ENCODE measurements around the gene CRBN.

CRBN gene

GRCh38 chr3:3160826-3161225, 18.7 kb downstream of the CRBN start:
- H3K9me3 ChIP-seq (ENCODE audit: low read depth, low read length) = no peaks in the 10 kb centered on the region
- DNase-seq (ENCODE audit: low read depth, low spot score) = no peak
- H3K9ac ChIP-seq (ENCODE audit: insufficient read length) = no peak overlapping the region
- H3K27ac ChIP-seq = no peak overlapping the region
- TF ChIP-seq FOXP2 (optimal IDR thresholded peaks at IDR 0.05; ENCODE audit: control extremely low read depth, extremely low read length, insufficient read depth) (no peak), POLR2AphosphoS5 (IDR thresholded peaks at IDR 0.05; ENCODE audit: borderline replicate concordance, low read depth, low read length) (no peak), EZH2 (IDR thresholded peaks at IDR 0.05) (no peak)
- no peak overlapping the region for H3K4me3 ChIP-seq
- H3K36me3 ChIP-seq (ENCODE audit: insufficient read depth, low read length) = peaks cover 24% of the 10 kb centered on the region

DNA sequence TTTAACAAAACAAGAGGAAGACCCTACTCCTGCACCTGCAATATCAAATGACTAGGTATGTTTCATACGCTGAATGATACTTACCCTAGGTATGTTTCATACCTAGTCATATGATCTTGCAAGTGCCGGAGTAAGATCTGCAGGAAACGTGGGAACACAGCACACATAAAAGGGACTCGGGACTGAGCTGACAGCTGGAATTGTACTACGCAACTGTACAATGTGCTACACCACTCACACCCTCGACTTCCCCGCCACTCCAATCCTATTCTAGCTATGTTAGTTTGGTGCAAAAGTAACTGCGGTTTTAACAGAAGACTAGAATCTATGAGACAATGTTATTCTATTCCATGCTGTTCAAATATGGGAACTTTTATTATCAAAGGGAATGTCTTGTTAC, 22.0 kb downstream of the CRBN start:
- no peak for TF ChIP-seq EZH2 (IDR thresholded peaks at IDR 0.05)
- TF ChIP-seq POLR2AphosphoS5 (IDR thresholded peaks at IDR 0.05; ENCODE audit: borderline replicate concordance, low read depth, low read length) = no peak
- no peak for TF ChIP-seq FOXP2 (optimal IDR thresholded peaks at IDR 0.05; ENCODE audit: control extremely low read depth, extremely low read length, insufficient read depth)
- H3K36me3 ChIP-seq (ENCODE audit: insufficient read depth, low read length) = peaks cover 22% of the 10 kb centered on the region
- no peak overlapping the region for H3K4me3 ChIP-seq
- DNase-seq (ENCODE audit: low read depth, low spot score) = no peak
- no peak overlapping the region for H3K9ac ChIP-seq (ENCODE audit: insufficient read length)
- no peak overlapping the region for H3K27ac ChIP-seq
- H3K9me3 ChIP-seq (ENCODE audit: low read depth, low read length) = no peaks in the 10 kb centered on the region

GRCh38 chr3:3154879-3155610, 24.4 kb downstream of the CRBN start:
- DNase-seq (ENCODE audit: low read depth, low spot score) = no peak
- Histone ChIP-seq H3K9me3 (ENCODE audit: low read depth, low read length) (no peaks in the 10 kb centered on the region), H3K9ac (ENCODE audit: insufficient read length) (no peak overlapping the region), H3K36me3 (ENCODE audit: insufficient read depth, low read length) (peaks cover 32% of the 10 kb centered on the region), H3K4me3 (no peak overlapping the region), H3K27ac (no peak overlapping the region)
- TF ChIP-seq EZH2 (IDR thresholded peaks at IDR 0.05) (no peak), POLR2AphosphoS5 (IDR thresholded peaks at IDR 0.05; ENCODE audit: borderline replicate concordance, low read depth, low read length) (no peak), FOXP2 (optimal IDR thresholded peaks at IDR 0.05; ENCODE audit: control extremely low read depth, extremely low read length, insufficient read depth) (no peak)

GRCh38 chr3:3151513-3151912, 28.0 kb downstream of the CRBN start:
- Histone ChIP-seq H3K9me3 (ENCODE audit: low read depth, low read length) (no peaks in the 10 kb centered on the region), H3K4me3 (no peak overlapping the region), H3K27ac (no peak overlapping the region), H3K36me3 (ENCODE audit: insufficient read depth, low read length) (peaks cover 54% of the 10 kb centered on the region), H3K9ac (ENCODE audit: insufficient read length) (no peak overlapping the region)
- no peak for DNase-seq (ENCODE audit: low read depth, low spot score)
- TF ChIP-seq FOXP2 (optimal IDR thresholded peaks at IDR 0.05; ENCODE audit: control extremely low read depth, extremely low read length, insufficient read depth) = no peak
- TF ChIP-seq POLR2AphosphoS5 (IDR thresholded peaks at IDR 0.05; ENCODE audit: borderline replicate concordance, low read depth, low read length) = no peak
- no peak for TF ChIP-seq EZH2 (IDR thresholded peaks at IDR 0.05)

DNA sequence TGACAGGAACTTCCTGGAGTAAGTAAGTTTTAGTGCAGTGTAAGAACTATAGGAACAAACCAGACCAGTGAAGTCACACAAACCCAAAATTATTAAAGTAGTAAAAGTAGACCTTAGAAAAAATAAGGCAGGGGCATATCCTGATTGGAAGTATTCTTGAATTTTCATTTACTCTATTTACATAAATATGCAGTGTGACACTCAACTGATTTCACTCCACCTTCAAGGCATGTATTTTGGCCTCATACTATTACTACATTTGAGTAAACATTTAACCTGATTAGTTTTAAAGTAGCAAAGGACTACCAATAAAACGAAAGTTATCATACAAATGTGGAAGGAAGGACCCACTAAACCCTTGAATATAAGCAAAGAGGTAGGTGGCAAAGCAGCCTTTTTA, 29.9 kb downstream of the CRBN start:
- peaks cover 60% of the 10 kb centered on the region for H3K36me3 ChIP-seq (ENCODE audit: insufficient read depth, low read length)
- no peak overlapping the region for H3K4me3 ChIP-seq
- no peak for DNase-seq (ENCODE audit: low read depth, low spot score)
- TF ChIP-seq FOXP2 (optimal IDR thresholded peaks at IDR 0.05; ENCODE audit: control extremely low read depth, extremely low read length, insufficient read depth) (no peak), EZH2 (IDR thresholded peaks at IDR 0.05) (no peak), POLR2AphosphoS5 (IDR thresholded peaks at IDR 0.05; ENCODE audit: borderline replicate concordance, low read depth, low read length) (no peak)
- no peak overlapping the region for H3K27ac ChIP-seq
- H3K9me3 ChIP-seq (ENCODE audit: low read depth, low read length) = no peaks in the 10 kb centered on the region
- no peak overlapping the region for H3K9ac ChIP-seq (ENCODE audit: insufficient read length)

DNA sequence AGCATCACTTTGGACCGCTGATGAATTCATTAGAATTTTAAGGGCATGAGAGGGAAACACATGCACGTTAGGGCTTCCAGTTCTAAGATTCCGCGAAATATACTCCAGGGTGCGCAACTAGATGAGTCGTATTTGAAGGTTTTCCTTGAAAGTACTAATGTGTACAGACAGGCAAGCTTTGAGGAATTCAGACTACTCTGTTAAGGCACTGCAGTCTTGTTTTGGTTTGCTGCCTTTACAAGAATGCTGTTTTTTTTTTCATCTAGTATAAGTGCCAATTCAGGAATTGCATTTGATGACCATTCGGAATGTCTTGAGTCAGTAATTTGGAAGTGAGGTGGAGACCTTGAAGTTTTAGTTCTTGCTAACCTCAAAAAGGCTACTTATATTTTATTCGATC, 33.7 kb downstream of the CRBN start:
- Histone ChIP-seq H3K36me3 (ENCODE audit: insufficient read depth, low read length) (peaks cover 64% of the 10 kb centered on the region), H3K27ac (no peak overlapping the region), H3K4me3 (no peak overlapping the region), H3K9ac (ENCODE audit: insufficient read length) (no peak overlapping the region), H3K9me3 (ENCODE audit: low read depth, low read length) (no peaks in the 10 kb centered on the region)
- no peak for TF ChIP-seq POLR2AphosphoS5 (IDR thresholded peaks at IDR 0.05; ENCODE audit: borderline replicate concordance, low read depth, low read length)
- no peak for TF ChIP-seq EZH2 (IDR thresholded peaks at IDR 0.05)
- no peak for DNase-seq (ENCODE audit: low read depth, low spot score)

DNA sequence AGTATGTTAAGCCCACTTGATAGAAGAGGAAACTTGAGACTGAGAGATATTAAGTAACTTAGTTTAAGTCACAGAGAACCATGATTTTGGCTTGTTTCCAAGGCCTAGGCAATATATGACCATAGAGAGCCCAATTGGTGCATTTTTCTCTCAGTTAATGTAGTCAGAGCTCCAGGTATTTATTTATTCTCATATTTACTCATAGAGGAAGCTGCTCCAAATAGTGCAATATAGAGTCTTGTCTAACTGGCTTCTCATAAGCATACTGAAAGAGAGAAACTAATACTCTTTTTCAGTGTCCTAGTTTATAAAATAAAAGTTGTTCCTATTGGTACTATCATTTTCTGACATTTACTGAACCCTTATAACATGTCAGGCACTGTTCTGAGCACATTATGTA, 37.6 kb downstream of the CRBN start:
- H3K27ac ChIP-seq = no peak overlapping the region
- no peak overlapping the region for H3K4me3 ChIP-seq
- TF ChIP-seq FOXP2 (optimal IDR thresholded peaks at IDR 0.05; ENCODE audit: control extremely low read depth, extremely low read length, insufficient read depth) (no peak), EZH2 (IDR thresholded peaks at IDR 0.05) (no peak), POLR2AphosphoS5 (IDR thresholded peaks at IDR 0.05; ENCODE audit: borderline replicate concordance, low read depth, low read length) (no peak)
- no peaks in the 10 kb centered on the region for H3K9me3 ChIP-seq (ENCODE audit: low read depth, low read length)
- peaks cover 42% of the 10 kb centered on the region for H3K36me3 ChIP-seq (ENCODE audit: insufficient read depth, low read length)
- H3K9ac ChIP-seq (ENCODE audit: insufficient read length) = no peak overlapping the region
- DNase-seq (ENCODE audit: low read depth, low spot score) = no peak

GRCh38 chr3:3137526-3137925, 42.0 kb downstream of the CRBN start:
- DNase-seq (ENCODE audit: low read depth, low spot score) = no peak
- no peak overlapping the region for H3K9ac ChIP-seq (ENCODE audit: insufficient read length)
- no peak overlapping the region for H3K4me3 ChIP-seq
- no peak overlapping the region for H3K27ac ChIP-seq
- no peak for TF ChIP-seq POLR2AphosphoS5 (IDR thresholded peaks at IDR 0.05; ENCODE audit: borderline replicate concordance, low read depth, low read length)
- peaks cover 14% of the 10 kb centered on the region for H3K36me3 ChIP-seq (ENCODE audit: insufficient read depth, low read length)
- no peaks in the 10 kb centered on the region for H3K9me3 ChIP-seq (ENCODE audit: low read depth, low read length)
